WTC11 (cell line): ENCODE data around the gene NDUFAF2. TPM values are rescaled to one million over a fixed set of nuclear protein-coding genes. Genes with fewer than 3 reads are reported as not detected.

Experiments used
- ATAC-seq: fragments of 200-7000 bp; cut with Tn5 transposase; 2 replicates; pipeline ENCODE4 v1.10.0; 2021; ENCODE audit warnings: mild to moderate bottlenecking, moderate library complexity
- CTCF ChIA-PET: fragments of 300-600 bp; sonication (Branson Sonifier 250); formaldehyde crosslinking; loops from one replicate; lab custom pipeline; 2021; ENCODE audit warnings: antibody characterized with exemption; lab: Charles Lee
- POLR2A ChIA-PET: fragments of 350-600 bp; sonication (Branson Sonifier 250); formaldehyde crosslinking; loops from one replicate; lab custom pipeline; 2021; ENCODE audit warnings: antibody characterized with exemption; lab: Charles Lee
- DNase-seq: peaks from one replicate; pipeline ENCODE4 v3.0.0; 2021; ENCODE audit warnings: low spot score
- H3K27ac Mint-ChIP-seq: 2 replicates; pipeline ENCODE4 v1.8.0; 2021; ENCODE audit warnings: mixed read lengths
- H3K27me3 Mint-ChIP-seq: 2 replicates; pipeline ENCODE4 v1.8.0; 2021; ENCODE audit warnings: low read depth, mild to moderate bottlenecking, moderate library complexity, mixed read lengths
- H3K36me3 Mint-ChIP-seq: 2 replicates; pipeline ENCODE4 v1.8.0; 2021; ENCODE audit warnings: mixed read lengths
- H3K4me1 Mint-ChIP-seq: 2 replicates; pipeline ENCODE4 v1.8.0; 2022; ENCODE audit warnings: mixed read lengths
- H3K4me3 Mint-ChIP-seq: 2 replicates; pipeline ENCODE4 v1.8.0; 2021; ENCODE audit warnings: mild to moderate bottlenecking, moderate library complexity, mixed read lengths
- H3K9me3 Mint-ChIP-seq: 2 replicates; pipeline ENCODE4 v1.8.0; 2021; ENCODE audit warnings: mixed read lengths
- CBFB ChIP-seq: sonication (generic); formaldehyde crosslinking; IDR thresholded peaks from 2 replicates; pipeline ENCODE4 v1.8.1; 2022; ENCODE audit warnings: mild to moderate bottlenecking, low read depth, missing genetic modification reagents
- CTCF ChIP-seq: fragments of 200-600 bp; IDR thresholded peaks from 2 replicates; pipeline ENCODE4 v1.8.0; 2022; ENCODE audit warnings: antibody characterized with exemption
- EMX1 ChIP-seq: fragments of 250-450 bp; sonication (Bioruptor Pico); IDR thresholded peaks from 2 replicates; pipeline ENCODE4 v1.8.0; 2021; ENCODE audit warnings: mild to moderate bottlenecking
- GABPB1 ChIP-seq: sonication (generic); formaldehyde crosslinking; IDR thresholded peaks from 2 replicates; pipeline ENCODE4 v1.8.1; 2023; ENCODE audit warnings: mild to moderate bottlenecking, missing genetic modification reagents
- MAX ChIP-seq: sonication (generic); formaldehyde crosslinking; IDR thresholded peaks from 2 replicates; pipeline ENCODE4 v1.8.0; 2022; ENCODE audit warnings: mild to moderate bottlenecking, missing genetic modification reagents
- NFATC4 ChIP-seq: fragments of 250-450 bp; sonication (Bioruptor Pico); IDR thresholded peaks from 2 replicates; pipeline ENCODE4 v1.9.0; 2021; ENCODE audit warnings: mild to moderate bottlenecking
- ZNF219 ChIP-seq: sonication (generic); formaldehyde crosslinking; IDR thresholded peaks from 2 replicates; pipeline ENCODE4 v1.8.0; 2023; ENCODE audit warnings: missing genetic modification reagents, mild to moderate bottlenecking, borderline replicate concordance
- ZNF281 ChIP-seq: sonication (generic); formaldehyde crosslinking; IDR thresholded peaks from 2 replicates; pipeline ENCODE4 v1.8.0; 2023; ENCODE audit warnings: mild to moderate bottlenecking, missing genetic modification reagents
- ZNF425 ChIP-seq: fragments of 250-450 bp; sonication (Bioruptor Pico); conservative IDR thresholded peaks from 2 replicates; pipeline ENCODE4 v1.9.0; 2021; ENCODE audit warnings: mild to moderate bottlenecking
- total RNA-seq: library from RNA; stranded (reverse); gene quantifications from 3 replicates; pipeline ENCODE4 v1.2.3, GENCODE V29; 2021
- TF ChIP-seq, protein P1 (sequence below): fragments of 250-450 bp; sonication (Bioruptor Pico); IDR thresholded peaks from 2 replicates; pipeline ENCODE4 v1.8.0; 2021; ENCODE audit warnings: mild to moderate bottlenecking
- TF ChIP-seq, protein P2 (sequence below): sonication (generic); formaldehyde crosslinking; IDR thresholded peaks from 2 replicates; pipeline ENCODE4 v1.8.1; 2022; ENCODE audit warnings: mild to moderate bottlenecking, moderate library complexity, missing genetic modification reagents
- TF ChIP-seq, protein P3 (sequence below): sonication (generic); formaldehyde crosslinking; IDR thresholded peaks from 2 replicates; pipeline ENCODE4 v1.8.0; 2022; ENCODE audit warnings: mild to moderate bottlenecking, missing genetic modification reagents

Gene NDUFAF2
- total RNA-seq, 1 experiment from 2014 or later: 42.0 TPM

DNA sequence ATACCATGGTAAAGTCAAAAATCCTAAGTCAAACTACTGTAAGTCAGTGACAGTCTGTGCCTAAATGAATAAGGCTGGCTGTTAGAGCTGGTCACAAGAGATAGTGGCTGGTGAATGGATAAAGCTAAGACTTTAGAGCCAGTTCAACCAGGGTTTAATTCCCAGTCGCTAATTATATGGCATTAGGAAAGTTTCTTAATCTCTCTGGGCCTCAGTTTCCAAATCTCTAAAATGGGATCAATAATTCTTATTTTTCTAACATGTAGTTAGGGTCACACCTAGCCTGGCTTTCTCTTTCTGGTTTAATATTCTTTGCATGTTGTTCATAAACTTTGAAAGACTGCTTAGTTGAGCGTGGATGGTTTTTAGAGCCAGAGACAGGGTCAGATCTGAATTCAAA, 152.5 kb downstream of the NDUFAF2 start (continued):
- TF ChIP-seq, protein P1, sequence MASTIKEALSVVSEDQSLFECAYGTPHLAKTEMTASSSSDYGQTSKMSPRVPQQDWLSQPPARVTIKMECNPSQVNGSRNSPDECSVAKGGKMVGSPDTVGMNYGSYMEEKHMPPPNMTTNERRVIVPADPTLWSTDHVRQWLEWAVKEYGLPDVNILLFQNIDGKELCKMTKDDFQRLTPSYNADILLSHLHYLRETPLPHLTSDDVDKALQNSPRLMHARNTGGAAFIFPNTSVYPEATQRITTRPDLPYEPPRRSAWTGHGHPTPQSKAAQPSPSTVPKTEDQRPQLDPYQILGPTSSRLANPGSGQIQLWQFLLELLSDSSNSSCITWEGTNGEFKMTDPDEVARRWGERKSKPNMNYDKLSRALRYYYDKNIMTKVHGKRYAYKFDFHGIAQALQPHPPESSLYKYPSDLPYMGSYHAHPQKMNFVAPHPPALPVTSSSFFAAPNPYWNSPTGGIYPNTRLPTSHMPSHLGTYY (CRISPR knock-in tag): no peak
- TF ChIP-seq ZNF219 (CRISPR knock-in tag): no peak
- TF ChIP-seq CTCF: no peak
- TF ChIP-seq ZNF281 (CRISPR knock-in tag): no peak
- TF ChIP-seq NFATC4: no peak
- TF ChIP-seq EMX1 (CRISPR knock-in tag): no peak
- TF ChIP-seq ZNF425 (CRISPR knock-in tag): no peak
- no peak for TF ChIP-seq GABPB1 (CRISPR knock-in tag)

DNA sequence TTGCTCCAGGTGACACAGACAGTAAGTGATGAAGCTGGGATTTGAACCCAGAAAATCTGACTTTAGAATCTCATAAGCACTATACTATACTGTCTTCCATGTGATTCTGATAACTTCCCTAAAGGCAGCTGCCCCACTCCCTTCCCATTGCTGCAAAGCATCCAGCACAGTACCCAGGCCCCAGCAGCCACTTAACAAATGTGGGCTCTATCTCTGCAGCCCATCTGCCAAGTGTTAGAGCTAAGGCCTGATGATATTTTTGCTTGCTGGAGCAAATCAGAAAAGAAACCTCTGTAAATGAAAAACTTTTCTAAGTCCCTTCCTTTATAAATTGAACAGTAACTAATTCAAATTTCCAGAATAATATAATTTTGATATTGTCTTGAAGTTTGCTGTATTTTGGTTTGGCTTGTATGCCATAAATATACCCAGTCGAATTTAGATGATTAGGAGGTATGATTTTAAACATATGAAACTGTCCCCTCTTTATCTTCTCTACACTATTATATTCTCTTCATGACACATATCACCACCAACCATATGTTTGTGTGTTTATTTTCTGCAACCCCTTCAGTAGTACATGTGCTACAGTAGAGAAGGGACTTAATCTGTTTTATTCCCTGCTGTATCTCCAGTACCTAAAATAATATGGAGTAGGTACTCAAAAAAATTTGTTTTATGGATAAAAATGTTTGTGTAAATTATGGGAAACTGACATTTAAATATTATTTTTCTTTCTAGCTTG, 153.4 kb downstream of the NDUFAF2 start:
- H3K4me1 Mint-ChIP-seq: no peaks in the 10 kb centered on the region
- ChIA-PET CTCF (no interaction called here), POLR2A (no interaction called here)
- DNase-seq (no peak), ATAC-seq (no peak)
- H3K27ac Mint-ChIP-seq: no peak overlapping the region
- no peaks in the 10 kb centered on the region for H3K27me3 Mint-ChIP-seq
- H3K9me3 Mint-ChIP-seq: peaks cover 16% of the 10 kb centered on the region
- TF ChIP-seq, protein P2, sequence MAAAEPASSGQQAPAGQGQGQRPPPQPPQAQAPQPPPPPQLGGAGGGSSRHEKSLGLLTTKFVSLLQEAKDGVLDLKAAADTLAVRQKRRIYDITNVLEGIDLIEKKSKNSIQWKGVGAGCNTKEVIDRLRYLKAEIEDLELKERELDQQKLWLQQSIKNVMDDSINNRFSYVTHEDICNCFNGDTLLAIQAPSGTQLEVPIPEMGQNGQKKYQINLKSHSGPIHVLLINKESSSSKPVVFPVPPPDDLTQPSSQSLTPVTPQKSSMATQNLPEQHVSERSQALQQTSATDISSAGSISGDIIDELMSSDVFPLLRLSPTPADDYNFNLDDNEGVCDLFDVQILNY: no peak
- TF ChIP-seq MAX (CRISPR knock-in tag): no peak
- TF ChIP-seq CBFB: no peak
- TF ChIP-seq, protein P1 (CRISPR knock-in tag): no peak
- TF ChIP-seq, protein P3, sequence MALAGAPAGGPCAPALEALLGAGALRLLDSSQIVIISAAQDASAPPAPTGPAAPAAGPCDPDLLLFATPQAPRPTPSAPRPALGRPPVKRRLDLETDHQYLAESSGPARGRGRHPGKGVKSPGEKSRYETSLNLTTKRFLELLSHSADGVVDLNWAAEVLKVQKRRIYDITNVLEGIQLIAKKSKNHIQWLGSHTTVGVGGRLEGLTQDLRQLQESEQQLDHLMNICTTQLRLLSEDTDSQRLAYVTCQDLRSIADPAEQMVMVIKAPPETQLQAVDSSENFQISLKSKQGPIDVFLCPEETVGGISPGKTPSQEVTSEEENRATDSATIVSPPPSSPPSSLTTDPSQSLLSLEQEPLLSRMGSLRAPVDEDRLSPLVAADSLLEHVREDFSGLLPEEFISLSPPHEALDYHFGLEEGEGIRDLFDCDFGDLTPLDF (CRISPR knock-in tag): no peak
- peaks cover 20% of the 10 kb centered on the region for H3K36me3 Mint-ChIP-seq
- no peak overlapping the region for H3K4me3 Mint-ChIP-seq
